ENCODE data around the gene TRNP1.

DNA sequence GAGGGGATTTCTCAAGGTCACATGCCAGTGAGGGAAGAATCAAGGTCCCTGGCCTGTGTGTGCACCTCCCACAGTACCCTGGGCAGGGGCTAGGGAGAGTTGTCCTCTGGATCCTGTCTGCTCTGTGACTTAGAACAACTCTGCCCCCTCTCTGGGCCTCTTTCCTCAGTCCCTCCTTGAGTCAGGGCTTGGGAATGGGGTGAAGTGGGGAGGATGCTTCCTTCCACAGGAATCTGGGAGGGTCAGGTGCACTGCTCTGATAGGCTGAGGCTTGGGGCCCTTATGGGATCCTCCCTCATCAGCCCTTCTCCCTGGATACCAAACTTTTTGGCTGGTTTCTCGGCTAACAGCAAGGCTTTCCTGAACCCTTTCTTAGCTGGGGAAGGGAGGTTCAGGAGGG lies 2.5 kb downstream of the TRNP1 start:
- TF ChIP-seq TAF1 (IDR thresholded peaks at IDR 0.05; ENCODE audit: borderline replicate concordance, low read depth, low read length) (no peak), POLR2AphosphoS5 (IDR thresholded peaks at IDR 0.05; ENCODE audit: low read depth, low read length) (no peak)

All from GM12892 (cell line).